HEK293T (cell line): ENCODE results near the gene CD276.

ENCODE experiments used
- ARNT ChIP-seq: fragments of 450-650 bp; IDR thresholded peaks from 2 replicates; pipeline ENCODE4 v1.6.1; 2017; ENCODE audit warnings: mild to moderate bottlenecking
- BHLHE40 ChIP-seq: fragments of 450-650 bp; IDR thresholded peaks from 2 replicates; pipeline ENCODE4 v1.6.1; 2016; ENCODE audit warnings: mild to moderate bottlenecking, moderate library complexity, borderline replicate concordance
- CTBP1 ChIP-seq: fragments of 450-650 bp; IDR thresholded peaks from 2 replicates; pipeline ENCODE4 v1.6.1; 2016; ENCODE audit warnings: borderline replicate concordance
- ELF4 ChIP-seq: fragments of 450-650 bp; IDR thresholded peaks from 2 replicates; pipeline ENCODE4 v1.6.1; 2017; ENCODE audit warnings: antibody characterized with exemption
- FOXK2 ChIP-seq: fragments of 450-650 bp; IDR thresholded peaks from 2 replicates; pipeline ENCODE4 v1.6.1; 2016; ENCODE audit warnings: mild to moderate bottlenecking
- FOXM1 ChIP-seq: fragments of 450-650 bp; IDR thresholded peaks from 2 replicates; pipeline ENCODE4 v1.6.1; 2017; ENCODE audit warnings: mild to moderate bottlenecking, borderline replicate concordance
- HDGF ChIP-seq: fragments of 450-650 bp; IDR thresholded peaks from 2 replicates; pipeline ENCODE4 v1.6.1; 2017; ENCODE audit warnings: antibody characterized with exemption, borderline replicate concordance
- LEF1 ChIP-seq: fragments of 450-650 bp; IDR thresholded peaks from 2 replicates; pipeline ENCODE4 v1.6.1; 2017; ENCODE audit warnings: mild to moderate bottlenecking, borderline replicate concordance
- NFRKB ChIP-seq: fragments of 450-650 bp; IDR thresholded peaks from 2 replicates; pipeline ENCODE4 v1.6.1; 2016; ENCODE audit warnings: mild to moderate bottlenecking, moderate library complexity
- PKNOX1 ChIP-seq: fragments of 450-650 bp; IDR thresholded peaks from 2 replicates; pipeline ENCODE4 v1.6.1; 2016
- SP1 ChIP-seq: fragments of 450-650 bp; IDR thresholded peaks from 2 replicates; pipeline ENCODE4 v1.6.1; 2017
- SUZ12 ChIP-seq: fragments of 450-650 bp; IDR thresholded peaks from 2 replicates; pipeline ENCODE4 v1.6.1; 2016; ENCODE audit warnings: mild to moderate bottlenecking
- TARDBP ChIP-seq: fragments of 450-650 bp; IDR thresholded peaks from 2 replicates; pipeline ENCODE4 v1.6.1; 2016

DNA sequence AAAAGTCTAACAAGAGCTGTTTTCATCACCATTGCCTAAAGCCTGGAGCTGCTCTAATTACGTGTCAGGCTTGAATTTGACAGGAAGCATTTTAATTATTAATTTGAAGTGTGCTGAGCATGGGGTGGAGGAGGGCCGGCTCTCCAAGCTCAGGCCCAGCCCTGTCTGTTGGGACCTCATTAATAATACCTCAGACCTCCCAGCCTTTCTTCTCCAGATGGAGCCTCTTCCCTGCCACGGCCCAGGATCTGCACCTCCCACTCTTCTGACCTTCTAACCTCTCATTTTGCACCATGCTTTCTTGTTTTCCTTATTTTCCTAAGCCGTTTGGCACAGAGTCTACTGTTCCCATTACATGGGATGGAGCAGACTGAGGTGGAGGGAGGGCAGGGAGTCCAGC is 39.0 kb downstream of the CD276 start:
- TF ChIP-seq FOXK2 (no peak), FOXM1 (no peak), ELF4 (no peak), SP1 (no peak), SUZ12 (no peak), HDGF (no peak), TARDBP (no peak), PKNOX1 (no peak), ARNT (no peak), NFRKB (no peak), LEF1 (no peak), BHLHE40 (no peak), CTBP1 (no peak)
